ENCODE data around the gene L3MBTL3.
A peak's percentile ranks its signal among the peaks of the same experiment; 100 is the strongest.

The L3MBTL3 gene

DNA sequence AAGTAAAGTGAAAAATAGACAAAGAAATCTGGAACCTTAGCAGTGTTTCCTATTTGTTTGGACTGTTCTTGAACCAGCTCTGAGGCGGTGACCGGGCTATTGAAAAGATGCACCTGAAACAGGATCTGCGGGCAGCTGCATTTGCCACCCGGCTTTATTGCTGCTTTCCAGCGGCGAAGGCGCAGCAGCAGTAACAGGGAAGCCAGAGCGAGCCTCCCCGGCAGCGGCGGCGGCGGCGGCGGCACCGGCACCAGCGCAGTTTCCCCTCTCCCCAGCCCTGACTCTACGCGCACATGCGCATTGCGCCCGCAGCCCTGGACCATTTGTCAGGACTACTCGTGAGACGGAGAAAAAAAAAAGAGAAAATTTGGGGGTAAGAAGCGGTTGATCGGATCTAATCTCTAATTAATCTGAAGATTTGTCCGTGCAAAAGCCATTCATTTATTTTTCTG is at the start of gene L3MBTL3:
Gene L3MBTL3 (plus strand): TSS at position 290 of the 452 bp plus-strand sequence. CDS start 24,119 bp downstream, outside the sequence.
- peak; percentile 88 to 90 for DNase-seq

DNA sequence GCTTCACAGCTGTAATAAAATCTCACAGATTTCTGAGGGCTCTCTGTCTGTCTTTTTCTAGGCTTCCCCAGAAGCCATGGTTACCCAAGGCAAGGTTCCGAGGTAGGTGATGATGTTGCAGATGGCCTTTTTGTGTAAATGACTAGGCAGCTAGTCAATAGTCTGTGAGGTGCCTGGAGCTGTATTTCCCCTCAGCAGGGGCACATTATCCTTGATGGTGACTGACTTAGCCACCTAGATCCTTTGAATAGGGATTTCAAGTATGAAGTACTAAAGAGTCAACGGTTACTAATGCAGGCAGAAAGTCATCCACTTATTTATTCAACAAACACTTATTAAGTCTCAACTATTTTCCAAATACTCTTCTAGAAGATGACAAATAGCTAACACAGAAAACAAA is 49.3 kb upstream of the L3MBTL3 start:
- DNase-seq = no peak

DNA sequence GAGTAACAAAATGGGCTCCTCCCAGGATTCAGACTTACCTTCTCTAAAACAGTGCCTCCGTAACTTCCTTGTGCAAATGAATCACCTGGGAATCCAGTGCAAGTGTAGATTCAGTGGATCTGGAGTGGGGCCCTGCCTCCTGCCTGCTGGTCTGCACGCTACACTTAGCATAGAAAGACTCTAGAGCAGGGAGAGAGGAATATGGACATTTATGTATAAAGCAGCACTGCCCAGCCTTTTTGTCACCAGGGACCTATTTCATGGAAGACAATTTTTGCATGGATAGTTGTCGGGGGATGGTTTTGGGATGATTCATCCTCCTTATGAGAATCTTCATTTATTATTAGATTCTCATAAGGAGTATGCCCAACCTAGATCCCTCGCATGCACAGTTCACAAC is 42.3 kb upstream of the L3MBTL3 start:
- DNase-seq = no peak

DNA sequence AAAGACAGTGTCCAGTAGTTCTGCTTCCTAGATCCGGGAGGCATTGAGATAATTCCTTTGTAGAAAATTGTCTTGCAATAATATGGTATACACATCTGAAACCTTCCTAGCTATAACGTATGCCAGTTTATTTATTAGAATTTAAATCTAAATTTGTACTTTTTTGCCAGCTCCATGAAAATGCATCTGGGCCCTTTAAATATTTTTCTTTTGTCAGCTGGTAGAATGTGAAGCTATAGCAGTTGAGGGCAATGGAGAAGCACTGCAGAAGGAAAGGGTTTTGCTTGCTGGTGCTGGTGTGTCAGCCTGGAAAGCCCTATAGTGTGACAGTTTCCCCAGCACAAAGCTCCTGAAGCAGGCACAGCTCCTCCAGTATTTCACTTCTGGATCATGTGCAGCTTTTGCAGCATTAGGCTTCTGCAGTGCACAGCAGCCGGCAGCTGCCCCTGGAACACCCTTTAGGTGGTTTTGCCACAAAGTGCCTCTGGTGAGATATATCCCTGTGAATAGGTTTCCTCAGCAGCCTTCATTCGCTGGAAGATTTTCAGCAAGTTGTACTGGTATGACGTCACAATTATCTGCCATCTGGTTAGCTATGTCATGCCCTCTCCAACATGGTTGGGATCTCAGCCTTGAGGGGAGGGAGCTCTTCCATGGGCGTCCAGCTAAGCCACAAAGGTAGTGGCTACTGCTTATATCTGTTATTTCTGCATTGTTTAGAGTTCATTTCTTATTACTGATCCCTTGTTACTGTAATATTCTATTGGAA is 40.0 kb upstream of the L3MBTL3 start:
- no peak for DNase-seq

DNA sequence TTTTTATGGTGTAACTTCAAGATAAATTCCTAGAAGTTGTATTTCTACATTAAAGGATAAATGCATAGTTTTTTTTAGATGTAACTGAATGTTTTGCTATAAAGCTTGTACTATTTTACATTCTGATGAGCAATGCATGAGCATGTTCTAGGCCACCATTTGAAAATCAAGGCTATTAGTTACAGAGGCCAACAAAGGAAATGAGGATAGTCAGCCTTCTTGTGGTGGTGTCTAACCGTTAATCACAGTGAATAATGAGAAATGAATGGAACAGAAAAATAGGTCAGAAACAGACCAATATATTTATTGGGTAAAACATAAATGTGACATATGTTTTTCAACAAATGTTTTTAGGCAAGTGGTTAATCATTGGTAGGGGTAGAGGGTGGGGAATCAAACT is 37.6 kb upstream of the L3MBTL3 start:
- DNase-seq = no peak

DNA sequence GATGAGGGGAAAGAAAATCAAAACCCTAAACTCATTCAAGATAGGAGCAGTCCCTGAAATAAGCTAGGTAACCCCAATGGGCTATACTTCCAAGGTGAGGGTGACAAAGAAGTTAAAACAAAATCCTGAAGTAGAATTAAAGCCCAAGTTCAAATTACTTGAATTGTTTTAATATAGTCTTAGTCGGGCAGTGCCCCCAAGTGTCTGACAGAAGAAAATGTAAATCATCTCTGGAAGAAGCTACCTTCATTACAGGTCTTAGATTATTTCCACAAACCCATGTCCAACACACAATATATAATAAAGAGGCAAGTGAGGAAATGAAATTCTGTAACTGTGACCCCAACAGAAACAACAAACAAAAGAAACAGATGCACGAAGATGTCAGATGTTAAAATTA is 36.8 kb upstream of the L3MBTL3 start:
- DNase-seq = no peak

DNA sequence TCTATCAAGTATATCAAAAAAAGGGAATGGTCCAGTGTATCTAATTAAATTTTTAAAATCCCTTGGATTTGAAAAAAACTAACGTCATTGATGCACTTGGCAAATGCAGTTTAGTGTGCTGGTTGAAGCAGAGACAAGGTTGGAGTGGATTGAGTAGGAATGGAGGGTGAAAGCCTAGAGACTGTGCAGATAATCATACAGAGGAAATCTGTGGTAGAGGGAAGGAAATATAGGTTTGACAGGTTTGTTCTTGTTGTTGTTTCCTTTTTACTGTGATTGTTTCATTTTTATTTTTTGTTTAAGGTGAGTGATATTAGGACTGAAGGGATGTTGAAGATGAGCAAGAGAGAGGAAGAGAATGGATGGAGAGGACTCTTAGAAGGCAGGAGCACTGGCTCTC is 29.0 kb upstream of the L3MBTL3 start:
- DNase-seq = no peak

DNA sequence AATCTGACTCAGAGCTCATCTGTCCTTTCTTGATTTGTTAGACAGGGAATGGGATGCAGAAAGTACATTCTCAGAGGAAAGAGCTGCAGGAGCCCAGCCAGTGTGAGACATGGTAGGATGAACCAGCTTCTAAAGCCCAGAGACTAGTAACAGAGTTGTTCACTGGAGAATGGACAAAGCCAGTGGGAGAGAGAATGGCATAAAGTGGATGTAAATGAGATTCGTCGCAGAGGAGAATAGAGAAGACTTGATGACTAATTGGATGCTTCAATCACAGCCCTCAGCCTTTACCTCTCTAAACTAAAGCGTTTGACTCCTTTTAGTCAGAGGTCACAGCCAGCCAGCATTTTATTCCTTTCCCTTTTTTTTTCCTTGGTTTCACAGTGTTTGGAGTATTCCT is 25.5 kb upstream of the L3MBTL3 start:
- no peak for DNase-seq

DNA sequence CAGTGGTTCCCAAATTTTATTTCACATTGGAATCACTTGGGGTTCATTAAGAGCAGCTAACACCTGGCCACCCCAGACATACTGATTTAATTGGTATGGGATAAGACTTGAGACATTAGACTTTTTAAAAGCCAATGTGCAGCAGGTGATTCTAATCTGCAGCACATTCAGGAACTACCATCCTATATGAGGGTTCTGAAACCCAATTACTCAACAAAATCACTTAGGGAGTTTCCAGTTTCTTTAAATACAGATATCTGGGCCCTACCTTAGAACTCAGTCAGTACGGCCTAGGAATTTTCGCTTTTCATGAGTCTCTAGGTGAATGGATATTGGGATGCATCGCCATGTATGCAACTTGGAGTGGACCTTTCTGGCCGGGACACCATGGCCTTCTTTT is 24.0 kb upstream of the L3MBTL3 start:
- no peak for DNase-seq

DNA sequence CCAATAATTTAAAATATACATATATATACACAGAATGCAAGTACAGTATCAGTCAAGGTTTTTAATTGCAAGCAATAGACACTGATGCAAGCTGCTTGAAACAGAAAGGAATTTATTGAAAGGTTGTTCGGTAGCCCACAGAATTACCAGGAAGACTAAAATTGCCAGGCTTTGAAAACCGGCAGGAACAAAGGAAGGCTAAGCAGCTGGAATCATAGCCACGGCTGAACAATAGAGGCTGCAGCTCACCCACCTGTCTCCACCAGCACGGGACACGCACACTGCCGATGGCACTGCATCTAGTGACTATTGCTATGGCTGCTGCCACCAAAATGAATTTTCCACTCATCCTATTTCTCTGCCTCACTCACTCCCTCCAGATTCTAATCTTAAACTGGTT is 22.0 kb upstream of the L3MBTL3 start:
- no peak for DNase-seq

DNA sequence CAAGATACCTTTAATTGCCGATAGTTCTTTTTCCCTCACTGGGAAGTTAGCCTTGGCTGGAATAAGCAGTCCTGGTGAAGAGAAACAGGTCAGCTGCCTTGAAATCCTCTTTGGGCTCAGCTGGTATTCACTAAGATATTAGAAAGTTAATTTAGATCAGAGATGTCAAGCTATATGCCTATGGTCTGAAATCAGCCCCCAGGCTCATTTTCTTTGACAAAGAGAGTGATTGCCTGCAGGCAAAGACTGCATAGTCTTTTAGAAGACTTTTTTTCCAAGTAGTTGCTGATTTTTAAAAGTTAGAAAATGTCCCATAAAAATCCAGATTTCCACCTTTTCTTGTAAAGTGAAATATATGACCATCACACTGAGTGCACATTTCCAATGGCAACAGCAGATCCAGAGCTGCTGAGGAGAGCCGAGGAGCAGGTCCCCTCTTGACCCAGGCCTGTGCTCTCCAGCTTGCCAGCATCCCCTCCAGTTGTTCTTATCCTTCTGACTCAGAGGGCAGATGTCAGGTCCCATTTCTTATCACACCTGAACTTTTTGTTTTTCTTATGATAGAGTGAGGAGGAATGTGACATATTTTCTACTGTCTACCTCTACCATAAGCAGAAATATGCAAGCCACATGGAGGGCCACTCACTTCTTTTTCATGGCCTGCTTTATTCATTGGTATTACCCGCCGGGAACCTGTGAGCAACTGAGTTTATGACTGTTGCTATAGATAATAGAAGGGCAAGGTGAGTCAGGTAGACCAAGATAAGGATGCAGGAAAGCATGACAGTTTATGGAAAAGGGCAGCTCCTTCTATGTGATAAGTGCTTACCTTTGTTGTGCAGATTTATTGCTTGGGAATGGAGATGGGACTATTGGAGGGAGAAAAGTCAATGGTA is 17.6 kb upstream of the L3MBTL3 start:
- DNase-seq = no peak

DNA sequence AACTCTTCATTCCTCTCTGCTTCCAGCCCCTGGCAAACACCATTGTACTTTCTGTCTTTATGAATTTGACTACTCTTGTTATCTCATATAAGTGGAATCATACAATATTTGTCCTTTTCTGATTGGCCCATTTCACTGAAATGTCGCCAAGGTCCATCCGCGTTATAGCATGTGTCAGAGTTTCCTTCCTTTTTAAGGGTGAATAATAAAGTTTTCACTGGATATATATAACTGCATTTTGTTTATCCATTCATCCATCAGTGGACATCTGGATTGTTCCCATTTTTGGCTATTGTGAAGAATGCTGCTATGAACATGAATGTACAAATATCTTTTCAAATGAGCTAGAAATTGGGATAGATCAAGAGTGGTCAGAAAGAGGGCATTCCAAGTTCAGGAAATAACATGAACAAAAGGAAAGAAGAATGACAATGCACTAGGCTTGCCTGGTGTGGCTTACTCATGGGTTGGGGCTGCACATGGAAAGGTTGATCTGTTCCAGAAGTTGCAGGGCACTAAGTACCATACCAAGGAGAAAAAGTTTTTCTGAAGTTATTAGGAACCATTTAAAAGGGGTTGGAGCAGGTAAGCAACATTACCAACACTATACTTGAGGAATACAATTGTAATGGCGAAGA is 10.0 kb upstream of the L3MBTL3 start:
- DNase-seq = no peak

DNA sequence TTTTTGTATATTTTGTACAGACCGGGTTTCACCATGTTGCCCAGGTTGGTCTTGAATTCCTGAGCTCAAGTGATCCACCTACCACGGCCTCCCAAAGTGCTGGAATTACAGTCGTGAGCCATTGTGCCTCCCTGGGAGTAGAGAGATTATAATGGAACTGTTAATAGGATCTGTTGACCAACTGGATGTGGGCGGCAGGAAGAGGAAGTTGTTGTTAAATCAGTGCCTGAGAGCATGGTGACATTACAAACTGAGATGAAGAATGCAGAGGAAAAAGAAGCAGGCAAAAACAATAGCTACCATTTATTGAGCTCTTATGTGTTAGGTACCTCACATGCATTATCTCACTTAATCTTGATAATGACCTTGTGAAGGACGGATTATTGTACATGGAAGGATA is 9.2 kb upstream of the L3MBTL3 start:
- DNase-seq = no peak

DNA sequence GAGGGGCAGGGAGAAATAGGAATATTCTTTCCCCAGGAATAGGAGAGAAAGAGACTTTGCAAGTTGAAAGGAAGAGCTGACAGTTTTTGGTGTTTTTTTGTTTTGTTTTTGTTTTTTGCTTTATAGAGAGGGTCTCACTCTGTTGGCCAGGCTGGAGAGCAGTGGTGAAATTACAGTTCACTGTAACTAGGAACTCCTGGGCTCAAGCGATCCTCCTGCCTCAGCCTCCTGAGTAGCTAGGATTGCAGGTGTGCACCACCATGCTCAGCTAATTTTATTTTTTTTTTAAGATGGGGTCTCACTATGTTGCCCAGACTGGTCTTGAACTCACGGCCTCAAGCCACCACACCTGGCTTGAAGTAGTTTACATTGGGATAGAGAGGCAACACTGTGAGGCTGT is 8.0 kb upstream of the L3MBTL3 start:
- no peak for DNase-seq

DNA sequence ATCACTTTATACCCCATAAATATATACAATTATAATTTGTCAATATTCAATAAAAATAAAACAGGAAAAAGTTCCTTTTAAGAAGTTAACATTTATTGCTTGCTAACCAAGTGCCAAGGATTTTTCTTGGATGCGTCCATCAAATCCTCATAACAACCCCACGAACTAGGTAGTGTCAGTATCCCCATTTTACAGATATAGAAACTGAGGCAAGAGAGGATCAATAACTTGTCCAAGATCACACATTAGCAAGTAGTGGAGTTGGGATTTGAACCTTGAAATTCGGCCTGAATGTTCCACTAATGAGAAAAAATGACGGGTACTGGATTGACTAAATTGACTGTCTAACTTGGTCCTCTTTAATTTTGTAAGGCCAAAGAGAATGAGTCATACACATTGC is 5.7 kb upstream of the L3MBTL3 start:
- no peak for DNase-seq

DNA sequence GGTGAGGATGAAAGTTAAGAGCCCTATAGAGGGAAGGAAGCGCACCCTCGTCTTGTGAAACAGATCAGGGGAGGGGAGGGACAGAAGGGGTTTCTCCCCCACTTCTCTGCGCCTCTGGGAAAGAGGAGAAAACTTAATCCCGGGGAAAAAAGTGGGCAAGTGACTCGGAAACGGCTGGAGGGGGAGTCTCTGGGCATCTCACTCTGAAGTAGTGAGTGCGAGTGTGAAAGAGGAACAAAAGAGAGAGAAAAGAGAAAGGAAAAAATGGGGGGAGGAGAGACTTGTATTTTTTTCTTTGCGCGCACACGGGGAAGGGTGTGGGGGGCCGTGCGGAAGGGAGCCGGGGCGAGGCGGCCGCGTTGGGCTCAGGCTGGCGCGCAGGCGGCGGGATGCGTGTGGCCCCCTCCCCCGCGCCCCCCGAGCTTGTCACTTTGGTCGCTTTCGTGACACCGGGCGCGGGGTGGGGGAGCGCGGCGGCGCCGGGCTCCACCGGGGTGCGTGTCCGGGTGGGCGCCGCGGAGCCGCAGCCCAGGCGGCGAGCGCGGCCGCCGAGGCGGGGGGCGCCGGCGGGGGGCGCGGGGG is 454 bp downstream of the L3MBTL3 start:
- peak; percentile 25 to 40 for DNase-seq

DNA sequence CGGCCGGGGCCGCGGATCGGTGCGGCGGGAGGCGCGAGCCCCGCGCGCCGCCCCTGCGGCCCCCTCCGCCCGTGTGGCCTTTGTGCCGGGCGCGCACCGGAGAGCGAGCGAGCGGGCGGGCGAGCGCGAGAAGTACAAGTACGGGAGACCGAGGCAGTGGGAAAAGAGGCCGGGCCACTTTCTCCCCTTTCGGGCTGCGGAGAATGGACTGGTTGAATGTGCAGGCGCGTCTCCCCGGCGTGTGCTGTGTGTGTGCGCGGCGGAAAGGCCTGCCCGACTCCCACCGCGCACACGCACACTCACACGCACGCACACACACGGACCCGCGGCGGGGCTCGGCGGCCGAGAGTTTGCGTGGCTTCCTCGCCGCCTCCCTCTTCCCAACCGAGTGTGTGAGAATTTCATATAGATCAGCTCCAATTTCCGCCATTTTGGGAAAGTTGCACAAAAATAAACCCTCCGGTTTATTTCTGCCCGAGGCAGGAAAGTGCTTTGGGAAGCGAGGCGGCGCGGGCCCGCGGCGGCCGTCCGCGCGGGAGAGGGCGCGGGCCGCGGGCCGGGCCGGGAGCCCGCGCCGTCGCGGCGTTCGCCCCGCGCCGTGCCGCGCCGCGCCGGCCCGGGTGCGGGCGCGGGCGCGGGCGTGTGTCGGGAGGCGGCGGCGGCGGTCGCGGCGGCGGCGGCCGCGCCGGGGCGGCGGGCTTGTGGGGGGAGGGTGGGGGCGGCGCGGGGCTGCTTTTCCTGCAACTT is 1.1 kb downstream of the L3MBTL3 start:
- peak; percentile 36 to 38 for DNase-seq

DNA sequence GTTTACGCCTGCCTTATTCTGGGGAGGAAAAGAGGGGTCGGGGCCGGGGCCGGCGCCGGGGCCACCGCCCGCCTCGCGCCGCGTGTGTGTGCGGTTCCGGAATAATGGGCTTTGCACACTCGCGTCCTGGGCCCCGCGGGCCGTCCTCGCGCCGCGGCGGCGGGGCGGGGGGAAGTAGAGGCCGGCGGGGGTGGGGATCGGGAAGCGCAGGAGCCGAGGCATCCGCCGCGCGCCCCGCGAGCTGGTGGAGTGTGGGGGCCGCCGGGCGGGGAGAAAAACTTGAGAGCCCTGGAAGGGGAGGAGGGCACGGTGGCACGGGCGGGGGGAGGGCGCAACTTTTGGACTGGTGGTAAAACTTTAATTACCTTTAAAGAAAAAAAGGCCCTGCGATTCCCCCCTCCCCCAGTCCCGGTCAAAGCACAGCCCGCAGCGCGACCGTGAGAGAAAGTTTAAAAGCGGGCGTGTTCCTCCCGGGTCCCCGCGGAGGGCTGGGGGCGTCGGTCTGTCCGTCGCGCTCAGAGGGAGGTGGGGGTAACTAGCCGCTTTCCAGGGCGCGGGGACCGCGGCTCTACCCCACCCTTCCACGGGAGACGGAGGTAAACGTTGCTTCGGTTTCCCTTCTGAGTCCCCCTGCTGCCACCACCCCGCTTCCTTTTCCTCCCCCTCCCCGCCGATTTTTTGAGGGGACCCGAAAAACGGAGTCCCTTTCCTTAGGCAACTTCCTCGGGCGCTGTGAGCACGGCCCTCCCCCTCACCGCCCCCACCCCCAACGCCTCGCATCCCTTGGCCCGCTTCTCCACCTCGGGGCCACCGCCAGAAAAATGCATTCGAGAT is 1.9 kb downstream of the L3MBTL3 start:
- DNase-seq = peak; percentile 33 to 52

DNA sequence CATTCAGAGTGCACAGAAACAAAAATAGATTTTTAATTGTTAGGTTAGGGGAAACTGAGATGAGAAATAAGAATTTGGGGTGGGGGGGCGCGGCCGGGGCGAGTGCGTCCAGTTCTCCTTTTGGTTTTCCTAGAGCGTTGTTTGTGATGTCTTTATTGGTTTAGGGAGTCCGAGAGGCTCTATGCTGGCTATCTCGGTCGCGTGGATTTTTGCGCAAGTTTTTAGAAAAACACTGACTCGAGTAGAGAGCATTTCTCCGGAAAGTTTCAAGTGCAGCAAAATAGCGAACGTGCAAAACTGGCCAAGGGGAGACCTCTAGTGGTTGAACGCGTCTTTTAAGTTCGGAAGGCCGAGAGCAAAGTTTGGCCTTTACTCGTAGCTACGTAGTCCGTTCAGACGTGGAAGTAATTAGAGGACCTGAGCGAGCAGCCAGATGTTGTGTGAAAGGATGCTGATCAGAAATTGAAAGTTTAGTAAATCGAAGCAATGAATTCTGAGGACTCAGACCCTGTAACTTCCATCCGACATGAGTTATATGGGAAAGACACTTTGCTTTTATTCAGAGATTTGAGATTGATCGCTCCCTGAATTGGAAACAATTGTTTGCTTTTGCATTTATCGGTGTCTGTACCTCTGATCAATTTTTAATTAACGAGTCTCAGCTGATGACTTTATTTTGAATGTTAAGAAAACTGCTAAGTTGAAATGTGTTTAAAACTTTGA is 2.7 kb downstream of the L3MBTL3 start:
- peak; percentile 83 to 89 for DNase-seq

DNA sequence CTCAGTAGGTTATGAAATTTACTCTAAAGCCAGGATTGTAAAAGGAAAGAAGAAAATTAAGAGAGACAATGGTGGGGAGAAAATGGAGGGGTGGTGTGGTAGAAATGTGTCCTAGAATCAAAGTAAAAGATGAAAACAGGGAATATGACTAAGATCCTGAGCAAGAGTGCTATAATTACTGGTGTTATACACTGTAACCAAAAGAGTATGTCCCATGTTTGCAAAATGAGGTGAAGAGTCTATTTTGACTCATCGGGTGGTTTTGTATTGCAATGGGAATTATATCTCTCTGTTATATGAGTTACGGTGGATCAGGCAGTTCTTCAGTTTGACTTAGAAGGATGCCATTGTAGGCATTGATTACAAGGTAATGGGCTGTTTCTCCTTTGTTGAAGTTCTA is 8.5 kb downstream of the L3MBTL3 start:
- no peak for DNase-seq

DNA sequence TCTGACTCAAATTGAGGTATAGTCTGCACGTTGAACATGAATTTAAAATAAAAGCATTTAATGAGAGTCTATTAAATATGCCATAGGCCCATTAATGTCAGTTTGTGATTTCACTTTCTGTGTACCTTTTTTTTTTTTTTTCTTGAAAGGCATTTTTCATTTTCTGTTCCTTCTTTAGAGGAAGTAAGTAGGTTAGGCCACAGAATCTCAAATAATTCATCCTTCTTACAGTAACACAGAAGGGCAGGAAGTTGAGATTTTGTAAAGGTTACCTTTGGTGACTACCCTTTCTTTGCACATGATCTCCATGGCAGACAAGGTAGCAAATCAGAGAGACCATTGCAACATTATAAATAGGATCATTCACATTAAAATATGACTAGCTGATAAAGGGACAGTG is 9.6 kb downstream of the L3MBTL3 start:
- DNase-seq = peak in 1 of 2 donors; percentile 36

Data from CD4-positive, alpha-beta T cell treated with Interleukin-1 beta for 1 hour (primary cell).